ENCODE measurements around the gene SYT6.
"Not testable (repeated sequence)": the region's sequence is repeated elsewhere in the genome, so short reads cannot be mapped to it uniquely, and the experiment has no call there.

The SYT6 gene

DNA sequence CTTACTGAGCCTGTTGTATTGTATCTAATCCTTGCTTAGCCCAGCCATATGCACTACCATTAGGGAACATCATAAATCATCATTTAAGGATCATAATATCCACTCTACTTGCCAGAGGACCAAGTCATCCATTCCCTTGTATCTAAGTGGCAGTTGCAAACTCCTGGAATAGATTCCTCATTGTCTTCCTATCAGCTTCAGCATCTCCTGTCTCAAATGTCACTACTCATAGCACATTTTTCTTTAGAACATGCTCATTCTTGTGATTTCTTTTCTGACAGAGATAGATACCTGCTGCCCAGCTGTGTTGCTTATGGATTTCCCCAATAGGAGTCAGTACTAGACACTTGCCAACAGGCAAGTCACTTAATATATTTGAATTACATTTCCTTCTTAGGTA is 90.1 kb downstream of the SYT6 start:
- DNase-seq: no peak

DNA sequence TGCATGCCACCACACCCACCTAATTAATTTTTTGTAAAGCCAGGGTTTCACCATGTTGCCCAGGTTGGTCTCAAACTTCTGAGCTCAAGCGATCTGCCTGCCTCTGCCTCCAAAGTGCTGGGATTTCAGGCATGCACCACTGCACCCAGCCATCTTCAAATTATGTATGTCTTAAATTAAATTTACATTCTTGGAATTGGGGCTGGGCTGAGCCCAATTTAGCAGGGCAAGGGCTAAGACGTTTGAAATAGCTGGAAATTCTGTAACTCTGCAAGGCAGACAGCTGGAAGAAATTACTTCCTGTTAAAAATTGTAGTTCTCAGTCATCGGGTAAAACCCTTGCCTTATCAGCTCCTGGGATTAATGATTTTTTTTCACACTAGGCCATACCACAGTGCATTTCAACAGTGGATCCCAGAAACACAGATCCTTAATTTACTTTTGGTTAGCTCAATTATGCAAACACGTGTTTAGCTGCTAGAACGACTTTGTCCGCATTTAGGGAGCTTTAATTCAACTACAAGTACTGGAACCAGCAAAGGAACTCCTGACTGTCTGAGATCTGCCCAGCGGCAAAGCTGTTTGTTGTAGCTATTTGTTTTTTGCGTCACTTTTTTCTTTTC is 91.1 kb downstream of the SYT6 start:
- no peak for DNase-seq

DNA sequence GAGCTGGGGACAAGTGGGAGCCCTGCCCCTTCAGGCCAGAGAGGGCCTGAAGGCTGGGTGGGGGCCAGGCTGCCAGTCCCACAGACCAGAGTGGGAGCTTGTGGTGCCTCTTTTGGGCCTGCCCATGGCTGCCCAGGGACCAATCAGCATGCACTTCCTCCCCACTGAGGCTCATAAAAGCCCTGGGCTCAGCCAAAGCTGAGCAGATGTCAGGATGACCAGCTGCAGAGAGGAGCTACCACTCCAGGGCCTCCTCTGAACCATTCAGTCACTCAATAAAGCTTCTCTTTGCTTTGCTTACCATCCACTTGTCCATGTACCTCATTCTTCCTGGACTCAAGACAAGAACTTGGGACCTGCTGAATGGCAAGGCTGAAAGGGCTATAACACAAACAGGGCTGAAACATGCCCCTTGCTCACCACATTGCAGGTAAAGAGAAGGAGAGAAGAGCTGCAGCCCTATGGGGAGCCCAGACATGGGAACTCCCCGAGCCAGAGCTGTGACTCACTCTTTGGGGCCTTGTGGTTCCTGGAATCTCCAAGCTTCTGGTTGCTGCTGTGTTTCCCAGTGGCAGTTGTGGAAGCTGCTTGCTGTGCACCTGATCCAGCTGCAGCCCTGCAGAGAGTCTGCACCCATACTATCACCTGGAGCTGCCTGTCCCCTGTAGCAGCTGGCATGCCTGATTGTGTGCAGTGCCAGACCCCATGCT is 92.4 kb downstream of the SYT6 start:
- no peak for DNase-seq

DNA sequence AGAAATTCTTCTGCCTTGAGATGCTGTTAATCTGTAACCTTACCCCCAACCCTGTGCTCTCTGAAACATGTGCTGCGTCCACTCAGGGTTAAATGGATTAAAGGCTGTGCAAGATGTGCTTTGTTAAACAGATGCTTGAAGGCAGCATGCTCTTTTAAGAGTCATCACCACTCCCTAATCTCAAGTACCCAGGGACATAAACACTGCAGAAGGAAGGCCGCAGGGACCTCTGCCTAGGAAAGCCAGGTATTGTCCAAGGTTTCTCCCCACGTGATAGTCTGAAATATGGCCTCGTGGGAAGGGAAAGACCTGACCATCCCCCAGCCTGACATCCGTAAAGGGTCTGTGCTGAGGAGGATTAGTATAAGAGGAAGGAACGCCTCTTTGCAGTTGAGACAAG is 95.4 kb downstream of the SYT6 start:
- not testable (repeated sequence) for DNase-seq

DNA sequence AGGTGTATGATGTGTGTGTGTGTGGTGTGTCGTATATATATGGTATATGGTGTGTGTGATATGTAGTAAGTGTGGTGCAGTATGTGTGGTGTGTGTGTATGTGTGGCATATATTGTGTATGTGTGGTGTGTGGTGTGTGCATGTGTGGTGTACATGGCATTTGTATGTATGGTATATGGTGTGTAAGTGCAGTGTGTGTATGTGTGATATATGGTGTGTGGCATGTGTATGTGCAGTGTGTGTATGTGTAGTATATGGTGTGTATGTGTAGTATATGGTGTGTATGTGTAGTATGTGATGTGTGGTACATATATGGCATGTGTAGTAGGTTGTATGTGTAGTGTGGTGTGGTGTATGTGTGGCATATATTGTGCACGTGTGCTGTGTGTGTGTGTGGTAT is 99.5 kb downstream of the SYT6 start:
- DNase-seq: no peak

DNA sequence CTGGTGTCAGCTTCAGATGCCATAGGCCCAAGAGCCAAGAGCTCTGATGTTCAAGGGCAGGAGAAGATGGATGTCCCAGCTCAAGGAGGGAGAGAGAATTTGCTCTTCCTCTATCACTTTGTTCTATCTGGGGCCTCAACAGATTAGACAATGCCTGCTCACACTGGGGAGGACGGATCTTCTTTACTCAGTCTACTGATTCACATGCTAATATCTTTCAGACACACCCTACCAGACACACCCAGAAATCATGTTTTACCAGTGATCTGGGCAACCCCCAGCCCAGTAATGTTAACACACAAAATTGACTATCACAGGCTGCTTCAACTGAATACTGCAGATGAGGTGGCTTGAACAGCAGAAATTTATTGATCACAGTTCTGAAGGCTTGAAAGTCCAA is 105.4 kb downstream of the SYT6 start:
- DNase-seq: no peak

DNA sequence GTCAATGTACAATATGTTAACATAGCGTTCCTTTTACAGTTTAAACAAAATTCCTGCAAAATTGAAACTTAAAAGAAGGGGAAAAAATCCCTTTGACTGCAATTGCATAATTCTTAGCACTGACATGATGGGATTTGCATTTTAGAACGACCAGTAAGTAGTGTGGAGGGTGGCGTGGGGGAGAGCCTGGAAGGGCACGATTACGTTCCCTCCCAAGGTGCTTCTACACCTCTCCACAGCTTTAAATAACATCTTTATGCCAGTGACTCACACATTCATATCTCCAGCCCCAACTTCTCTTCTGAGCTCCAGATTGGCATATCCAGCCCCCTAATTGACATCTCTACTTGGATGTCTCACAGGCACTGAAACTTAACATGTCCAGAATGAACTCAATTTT is 110.1 kb downstream of the SYT6 start:
- no peak for DNase-seq

DNA sequence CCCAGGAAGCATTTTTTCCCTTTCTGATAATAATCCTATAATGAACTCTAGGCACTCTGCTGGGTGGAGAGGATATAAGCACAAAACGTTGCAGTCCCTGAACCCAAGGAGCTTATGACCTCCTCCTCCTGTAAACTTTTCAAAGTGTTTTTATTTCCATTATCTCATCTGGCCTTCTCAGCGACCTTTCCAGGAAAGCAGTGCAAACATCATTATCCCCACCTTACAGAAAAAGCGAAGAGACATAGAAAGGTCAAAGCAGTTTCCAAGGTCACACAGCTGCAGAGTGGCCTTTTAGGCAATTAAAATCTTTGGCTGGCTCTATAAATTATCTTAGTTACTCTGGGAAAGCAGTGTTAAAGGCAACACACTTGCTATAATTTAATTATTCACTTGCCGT is 110.6 kb downstream of the SYT6 start:
- no peak for DNase-seq

DNA sequence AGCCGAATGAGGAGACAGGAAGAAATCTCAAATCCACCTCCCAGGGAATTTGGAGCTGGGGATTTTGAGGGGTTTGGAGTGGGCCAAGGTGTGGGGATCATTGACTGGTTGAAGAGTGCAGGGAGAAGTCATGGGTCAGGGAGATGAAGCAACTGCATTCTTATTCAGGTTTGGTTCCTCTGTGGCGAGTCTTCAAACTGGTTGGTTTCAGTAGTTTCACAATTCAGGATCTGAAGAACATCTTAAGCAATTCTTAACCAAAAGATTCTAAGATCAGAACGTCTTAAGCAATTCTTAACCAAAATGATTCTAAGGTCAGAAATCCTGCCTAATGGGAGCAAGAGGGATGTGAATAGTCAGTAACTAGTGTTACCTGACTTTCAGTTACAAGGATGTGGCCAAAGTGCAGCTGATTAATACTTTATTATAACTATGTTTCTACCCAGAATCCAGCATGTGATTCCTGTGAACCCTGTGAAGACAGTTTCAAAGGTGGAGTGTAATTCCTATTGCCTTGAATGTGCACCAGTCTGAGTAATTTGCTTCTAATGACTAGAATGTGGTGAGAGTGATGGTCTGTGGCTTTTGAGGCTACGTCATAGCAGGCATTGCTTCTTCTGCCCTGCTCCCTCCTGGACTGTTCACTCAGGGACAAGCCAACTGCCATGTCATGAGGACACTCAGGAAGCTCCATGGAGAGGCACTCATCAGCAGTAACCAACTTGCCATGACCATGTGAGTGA is 113.2 kb downstream of the SYT6 start:
- no peak for DNase-seq

All from NCI-H1930 (cell line).